ENCODE data around the gene MYB. TPM values are rescaled to one million over a fixed set of nuclear protein-coding genes. Genes with fewer than 3 reads are reported as not detected.

Gene MYB
- total and polyA plus RNA-seq, 5 donors from 2014 or later: 1.4 to 17.4 (median 4.6) TPM

DNA sequence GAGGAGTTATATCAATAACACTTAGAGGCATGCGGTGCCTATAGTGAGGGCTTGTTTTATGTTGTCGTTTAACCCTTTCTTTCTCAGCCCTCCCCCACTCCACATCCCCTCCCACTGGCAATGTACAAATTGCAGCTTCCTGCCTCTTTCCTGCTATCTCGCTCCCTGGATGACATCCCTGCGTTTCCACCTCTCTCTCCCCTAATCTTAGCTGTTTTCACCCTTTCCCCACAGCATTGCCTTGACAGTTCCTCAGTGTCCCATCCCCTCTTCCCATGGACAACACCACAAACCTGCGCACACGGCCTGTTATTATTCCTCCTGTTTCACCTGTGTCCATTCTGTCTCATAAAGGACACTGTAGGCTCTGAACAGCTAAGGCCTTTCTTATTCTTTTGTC lies 34.5 kb downstream of the MYB start:
- Mint-ChIP-seq H3K27me3 (no peaks in the 10 kb centered on the region), H3K9me3 (no peaks in the 10 kb centered on the region), H3K36me3 (peaks cover 35% of the 10 kb centered on the region), H3K4me1 (peaks cover 22 to 37% (median 32%) of the 10 kb centered on the region in 4 donors), H3K4me3 (no peak overlapping the region), H3K27ac (peak overlapping the region in 2 of 3 donors; percentile 42 to 87)
- peaks cover 19% of the 10 kb centered on the region for H3K36me3 ChIP-seq (ENCODE audit: control insufficient read depth, insufficient read depth, low read length)
- H3K27ac ChIP-seq (ENCODE audit: insufficient read depth, low read length, poor library complexity, severe bottlenecking): no peak overlapping the region
- no peak overlapping the region for H3K4me3 ChIP-seq (ENCODE audit: low read depth, low read length)
- DNase-seq (no peak), ATAC-seq (ENCODE audit: low read depth in 2 of 2) (no peak)
- H3K4me1 ChIP-seq (ENCODE audit: control insufficient read depth, insufficient read depth, low read length, poor library complexity, severe bottlenecking): peaks cover 15% of the 10 kb centered on the region
- no peaks in the 10 kb centered on the region for H3K9me3 ChIP-seq (ENCODE audit: control insufficient read depth in 2 of 2, low read length in 2 of 2)
- H3K27me3 ChIP-seq (ENCODE audit: control insufficient read depth, insufficient read depth, low read length): no peaks in the 10 kb centered on the region

DNA sequence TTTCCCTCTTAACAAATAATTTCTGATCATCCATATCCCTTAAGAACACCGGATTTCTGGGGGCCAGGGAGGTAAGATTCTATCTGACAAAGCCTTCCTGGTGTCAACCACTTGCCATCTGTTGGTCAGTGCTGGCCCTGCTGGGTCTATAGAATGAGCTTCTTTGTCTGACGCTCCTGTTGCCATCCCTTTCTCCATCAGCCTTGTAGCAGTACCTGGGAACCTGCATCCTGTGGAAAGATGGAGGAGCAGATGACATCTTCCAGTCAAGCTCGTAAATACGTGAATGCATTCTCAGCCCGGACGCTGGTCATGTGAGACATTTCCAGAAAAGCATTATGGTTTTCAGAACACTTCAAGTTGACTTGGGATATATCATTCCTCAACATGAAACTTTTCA lies 36.6 kb downstream of the MYB start:
- Mint-ChIP-seq H3K4me3 (no peak overlapping the region), H3K27me3 (no peaks in the 10 kb centered on the region), H3K36me3 (peaks cover 32% of the 10 kb centered on the region), H3K9me3 (peaks cover 0 to 2% (median 0%) of the 10 kb centered on the region in 7 donors), H3K4me1 (peaks cover 10 to 18% (median 14%) of the 10 kb centered on the region in 4 donors), H3K27ac (peak overlapping the region in 1 of 3 donors; percentile 26)
- no peaks in the 10 kb centered on the region for H3K9me3 ChIP-seq (ENCODE audit: control insufficient read depth in 2 of 2, low read length in 2 of 2)
- DNase-seq: no peak
- no peak for ATAC-seq (ENCODE audit: low read depth in 2 of 2)
- no peaks in the 10 kb centered on the region for H3K4me1 ChIP-seq (ENCODE audit: control insufficient read depth, insufficient read depth, low read length, poor library complexity, severe bottlenecking)
- peaks cover 19% of the 10 kb centered on the region for H3K36me3 ChIP-seq (ENCODE audit: control insufficient read depth, insufficient read depth, low read length)
- H3K27me3 ChIP-seq (ENCODE audit: control insufficient read depth, insufficient read depth, low read length): no peaks in the 10 kb centered on the region
- no peak overlapping the region for H3K27ac ChIP-seq (ENCODE audit: insufficient read depth, low read length, poor library complexity, severe bottlenecking)
- no peak overlapping the region for H3K4me3 ChIP-seq (ENCODE audit: low read depth, low read length)

GRCh38 chr6:135219346-135219745 lies 38.2 kb downstream of the MYB start:
- H3K36me3 Mint-ChIP-seq: peaks cover 37% of the 10 kb centered on the region
- H3K27me3 Mint-ChIP-seq: no peaks in the 10 kb centered on the region
- Histone ChIP-seq H3K36me3 (ENCODE audit: control insufficient read depth, insufficient read depth, low read length) (peaks cover 19% of the 10 kb centered on the region), H3K9me3 (ENCODE audit: control insufficient read depth in 2 of 2, low read length in 2 of 2) (no peaks in the 10 kb centered on the region), H3K27ac (ENCODE audit: insufficient read depth, low read length, poor library complexity, severe bottlenecking) (no peak overlapping the region), H3K27me3 (ENCODE audit: control insufficient read depth, insufficient read depth, low read length) (no peaks in the 10 kb centered on the region), H3K4me1 (ENCODE audit: control insufficient read depth, insufficient read depth, low read length, poor library complexity, severe bottlenecking) (peaks cover 4% of the 10 kb centered on the region), H3K4me3 (ENCODE audit: low read depth, low read length) (no peak overlapping the region)
- peaks cover 0 to 2% (median 0%) of the 10 kb centered on the region in 7 donors for H3K9me3 Mint-ChIP-seq
- no peak overlapping the region for H3K4me3 Mint-ChIP-seq
- DNase-seq (no peak), ATAC-seq (ENCODE audit: low read depth in 2 of 2) (no peak)
- peak overlapping the region in 1 of 3 donors; percentile 12 for H3K27ac Mint-ChIP-seq
- peaks cover 12 to 20% (median 14%) of the 10 kb centered on the region in 4 donors for H3K4me1 Mint-ChIP-seq

DNA sequence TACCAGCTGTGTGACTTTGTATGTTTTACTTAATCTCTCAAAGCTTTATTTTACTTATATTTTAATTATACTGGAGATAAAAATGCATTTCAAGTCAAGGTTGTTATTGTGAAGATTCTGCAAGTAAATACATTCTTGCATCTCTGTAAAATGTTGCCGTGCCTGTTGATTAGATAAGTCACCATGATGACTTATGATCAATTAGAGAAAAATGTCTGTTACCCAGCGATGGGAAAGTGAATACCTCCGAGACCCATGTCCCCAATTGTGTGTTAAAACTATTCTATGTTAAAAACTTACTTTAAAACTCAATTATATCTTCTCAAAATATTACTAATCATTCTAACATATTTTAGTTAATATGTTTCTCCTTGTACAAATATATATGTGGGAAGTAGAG lies 39.9 kb downstream of the MYB start:
- Histone ChIP-seq H3K4me3 (ENCODE audit: low read depth, low read length) (no peak overlapping the region), H3K9me3 (ENCODE audit: control insufficient read depth in 2 of 2, low read length in 2 of 2) (no peaks in the 10 kb centered on the region), H3K27ac (ENCODE audit: insufficient read depth, low read length, poor library complexity, severe bottlenecking) (no peak overlapping the region), H3K36me3 (ENCODE audit: control insufficient read depth, insufficient read depth, low read length) (peaks cover 19% of the 10 kb centered on the region), H3K27me3 (ENCODE audit: control insufficient read depth, insufficient read depth, low read length) (no peaks in the 10 kb centered on the region), H3K4me1 (ENCODE audit: control insufficient read depth, insufficient read depth, low read length, poor library complexity, severe bottlenecking) (peaks cover 4% of the 10 kb centered on the region)
- DNase-seq (no peak), ATAC-seq (ENCODE audit: low read depth in 2 of 2) (no peak)
- Mint-ChIP-seq H3K4me1 (peaks cover 8 to 17% (median 11%) of the 10 kb centered on the region in 4 donors), H3K9me3 (peaks cover 0 to 2% (median 0%) of the 10 kb centered on the region in 7 donors), H3K36me3 (peaks cover 28% of the 10 kb centered on the region), H3K27ac (no peak overlapping the region), H3K4me3 (no peak overlapping the region), H3K27me3 (no peaks in the 10 kb centered on the region)

- H3K4me1 ChIP-seq (ENCODE audit: control insufficient read depth, insufficient read depth, low read length, poor library complexity, severe bottlenecking): peaks cover 4% of the 10 kb centered on the region
- Mint-ChIP-seq H3K27ac (no peak overlapping the region), H3K4me3 (no peak overlapping the region)
Observed at GRCh38 chr6:135221505-135221904, 40.4 kb downstream of the MYB start.

GRCh38 chr6:135222623-135223022 lies 41.5 kb downstream of the MYB start:
- Mint-ChIP-seq H3K9me3 (peaks cover 0 to 2% (median 0%) of the 10 kb centered on the region in 7 donors), H3K4me3 (no peak overlapping the region), H3K27ac (peak overlapping the region in 1 of 3 donors; percentile 7)

More at GRCh38 chr6:135221505-135221904, 40.4 kb downstream of the MYB start:
- DNase-seq: no peak
- Histone ChIP-seq H3K27ac (ENCODE audit: insufficient read depth, low read length, poor library complexity, severe bottlenecking) (no peak overlapping the region), H3K9me3 (ENCODE audit: control insufficient read depth in 2 of 2, low read length in 2 of 2) (no peaks in the 10 kb centered on the region), H3K36me3 (ENCODE audit: control insufficient read depth, insufficient read depth, low read length) (peaks cover 19% of the 10 kb centered on the region), H3K27me3 (ENCODE audit: control insufficient read depth, insufficient read depth, low read length) (no peaks in the 10 kb centered on the region), H3K4me3 (ENCODE audit: low read depth, low read length) (no peak overlapping the region)
- ATAC-seq (ENCODE audit: low read depth in 2 of 2): no peak
- H3K4me1 Mint-ChIP-seq: peaks cover 8 to 17% (median 11%) of the 10 kb centered on the region in 4 donors
- peaks cover 0 to 2% (median 0%) of the 10 kb centered on the region in 7 donors for H3K9me3 Mint-ChIP-seq
- no peaks in the 10 kb centered on the region for H3K27me3 Mint-ChIP-seq
- H3K36me3 Mint-ChIP-seq: peaks cover 27% of the 10 kb centered on the region

DNA sequence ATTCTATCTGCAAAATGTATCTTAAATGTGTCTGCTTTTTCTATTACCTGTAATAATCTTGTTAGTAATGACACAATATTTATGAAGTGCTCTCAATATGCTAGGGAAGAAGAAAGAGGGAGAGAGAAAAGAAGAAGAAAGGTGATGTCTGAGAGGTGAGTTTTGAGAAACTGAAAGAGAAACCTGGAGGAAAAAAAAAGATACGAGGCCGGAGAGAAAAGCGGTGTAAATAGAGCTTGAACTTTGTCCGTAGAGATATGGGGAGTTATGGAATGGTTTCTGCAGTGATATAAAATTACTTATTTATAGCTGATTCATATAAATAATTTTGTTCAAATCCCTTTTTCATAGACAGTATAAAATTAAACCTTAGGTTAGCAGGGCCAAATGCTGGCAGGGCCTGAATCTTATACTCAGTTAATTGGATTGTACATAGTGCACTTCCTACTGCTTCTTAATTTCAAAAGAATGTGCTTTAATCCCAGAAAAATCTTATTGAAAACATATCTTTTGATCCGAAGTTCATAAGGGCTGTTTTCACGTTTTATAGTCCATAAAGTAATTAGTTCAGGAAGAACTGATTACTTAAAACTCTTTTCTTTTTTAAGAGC lies 43.0 kb downstream of the MYB start:
- Histone ChIP-seq H3K4me3 (ENCODE audit: low read depth, low read length) (peak overlapping the region; percentile 90), H3K27me3 (ENCODE audit: control insufficient read depth, insufficient read depth, low read length) (no peaks in the 10 kb centered on the region), H3K9me3 (ENCODE audit: control insufficient read depth in 2 of 2, low read length in 2 of 2) (no peaks in the 10 kb centered on the region), H3K4me1 (ENCODE audit: control insufficient read depth, insufficient read depth, low read length, poor library complexity, severe bottlenecking) (peaks cover 4% of the 10 kb centered on the region), H3K27ac (ENCODE audit: insufficient read depth, low read length, poor library complexity, severe bottlenecking) (peak overlapping the region; percentile 68), H3K36me3 (ENCODE audit: control insufficient read depth, insufficient read depth, low read length) (peaks cover 7% of the 10 kb centered on the region)
- H3K9me3 Mint-ChIP-seq: peaks cover 0 to 2% (median 0%) of the 10 kb centered on the region in 7 donors
- H3K4me1 Mint-ChIP-seq: peaks cover 8 to 31% (median 17%) of the 10 kb centered on the region in 4 donors
- H3K27me3 Mint-ChIP-seq: no peaks in the 10 kb centered on the region
- DNase-seq (peak in 2 of 3 donors; percentile 41 to 69), ATAC-seq (ENCODE audit: low read depth in 2 of 2) (no peak)
- H3K4me3 Mint-ChIP-seq: peak overlapping the region; percentile 12 to 87 (median 78)
- peaks cover 22% of the 10 kb centered on the region for H3K36me3 Mint-ChIP-seq
- H3K27ac Mint-ChIP-seq: peak overlapping the region; percentile 81 to 89 (median 88)

More at GRCh38 chr6:135222623-135223022, 41.5 kb downstream of the MYB start:
- ATAC-seq (ENCODE audit: low read depth in 2 of 2): no peak
- no peaks in the 10 kb centered on the region for H3K27me3 Mint-ChIP-seq
- H3K4me1 Mint-ChIP-seq: peaks cover 8 to 27% (median 15%) of the 10 kb centered on the region in 4 donors
- no peaks in the 10 kb centered on the region for H3K9me3 ChIP-seq (ENCODE audit: control insufficient read depth in 2 of 2, low read length in 2 of 2)
- no peaks in the 10 kb centered on the region for H3K27me3 ChIP-seq (ENCODE audit: control insufficient read depth, insufficient read depth, low read length)
- H3K36me3 Mint-ChIP-seq: peaks cover 27% of the 10 kb centered on the region
- peaks cover 16% of the 10 kb centered on the region for H3K36me3 ChIP-seq (ENCODE audit: control insufficient read depth, insufficient read depth, low read length)
- H3K4me3 ChIP-seq (ENCODE audit: low read depth, low read length): no peak overlapping the region
- DNase-seq: no peak
- H3K4me1 ChIP-seq (ENCODE audit: control insufficient read depth, insufficient read depth, low read length, poor library complexity, severe bottlenecking): peaks cover 4% of the 10 kb centered on the region
- no peak overlapping the region for H3K27ac ChIP-seq (ENCODE audit: insufficient read depth, low read length, poor library complexity, severe bottlenecking)

DNA sequence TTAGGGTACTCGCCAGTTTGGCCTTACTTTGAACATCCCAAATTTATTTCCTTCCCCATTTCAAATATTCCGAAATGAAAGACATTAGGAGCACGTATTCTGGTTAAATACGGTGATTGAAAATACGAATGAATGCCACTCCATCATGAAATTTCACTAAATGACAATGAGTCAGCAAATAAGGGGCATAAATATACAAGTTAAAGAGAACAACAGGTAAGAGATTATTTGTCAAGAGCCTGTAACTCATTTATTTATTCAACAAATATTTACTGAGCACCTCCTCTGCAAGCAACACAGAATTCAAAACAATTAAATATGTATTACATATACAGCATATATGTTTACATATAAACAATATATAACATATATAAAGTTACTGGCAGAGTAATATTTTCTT lies 44.8 kb downstream of the MYB start:
- Histone ChIP-seq H3K4me3 (ENCODE audit: low read depth, low read length) (no peak overlapping the region), H3K27me3 (ENCODE audit: control insufficient read depth, insufficient read depth, low read length) (no peaks in the 10 kb centered on the region), H3K9me3 (ENCODE audit: control insufficient read depth in 2 of 2, low read length in 2 of 2) (no peaks in the 10 kb centered on the region), H3K4me1 (ENCODE audit: control insufficient read depth, insufficient read depth, low read length, poor library complexity, severe bottlenecking) (peaks cover 4% of the 10 kb centered on the region), H3K27ac (ENCODE audit: insufficient read depth, low read length, poor library complexity, severe bottlenecking) (no peak overlapping the region), H3K36me3 (ENCODE audit: control insufficient read depth, insufficient read depth, low read length) (no peaks in the 10 kb centered on the region)
- Mint-ChIP-seq H3K27ac (no peak overlapping the region), H3K36me3 (peaks cover 11% of the 10 kb centered on the region), H3K4me1 (peaks cover 11 to 39% (median 18%) of the 10 kb centered on the region in 4 donors), H3K27me3 (no peaks in the 10 kb centered on the region), H3K9me3 (peaks cover 0 to 2% (median 0%) of the 10 kb centered on the region in 7 donors), H3K4me3 (no peak overlapping the region)
- no peak for ATAC-seq (ENCODE audit: low read depth in 2 of 2)
- no peak for DNase-seq

All from CD4-positive, CD25-positive, alpha-beta regulatory T cell (primary cell).